HG03460 (cell line): ENCODE results near the gene OAF.
"Not testable (repeated sequence)": the region's sequence is repeated elsewhere in the genome, so short reads cannot be mapped to it uniquely, and the experiment has no call there.

Source experiments
- ATAC-seq: cut with Tn5 transposase; IDR thresholded peaks from one replicate; pipeline ENCODE4 v1.9.1; 2021; ENCODE audit not compliant: unreplicated experiment

The OAF gene

DNA sequence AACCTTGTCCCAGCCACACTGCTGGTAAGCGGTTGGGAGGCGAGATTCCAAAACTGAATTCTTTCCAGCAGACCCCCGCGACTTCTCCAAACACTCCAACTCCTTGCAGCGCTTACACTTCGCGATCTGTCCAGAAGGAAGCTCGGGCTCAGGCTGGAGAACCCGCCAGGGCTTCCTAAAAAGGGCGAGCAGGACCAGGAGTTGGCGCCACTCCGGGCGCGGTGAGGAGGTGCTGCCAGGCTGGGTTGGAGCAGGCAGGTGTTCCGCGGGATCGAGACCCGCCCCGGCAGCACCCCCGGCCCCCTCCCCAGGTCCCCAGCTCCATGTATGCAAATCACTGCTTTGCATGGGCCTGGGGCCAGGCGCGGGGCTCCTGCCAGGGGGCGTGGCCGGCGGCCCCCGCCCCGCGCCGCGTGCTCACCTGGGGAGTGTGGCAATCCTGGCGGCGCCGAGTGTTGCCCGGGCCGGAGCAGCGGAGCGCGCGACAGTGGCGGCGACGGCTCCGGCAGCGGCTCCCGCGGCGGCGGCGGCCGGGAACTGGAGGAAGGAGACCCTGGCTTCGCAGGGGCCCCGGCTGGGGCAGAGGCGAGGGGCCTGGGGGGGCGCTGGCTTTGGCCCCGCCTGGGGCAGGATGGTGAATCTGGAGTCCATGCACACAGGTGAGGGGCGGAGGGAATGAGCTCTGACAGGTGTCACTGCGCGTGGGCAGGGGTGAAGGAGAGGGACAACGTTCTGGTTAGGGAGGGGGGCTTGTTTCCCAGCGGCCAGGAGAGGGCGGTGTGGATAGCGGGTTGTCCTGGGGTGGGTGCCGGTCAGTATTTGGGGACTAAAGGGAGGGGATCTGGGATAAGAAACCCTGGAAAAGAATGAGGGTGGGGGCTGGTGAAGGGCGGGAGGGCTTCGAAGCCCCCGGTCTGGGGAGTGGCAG is 29.1 kb downstream of the OAF start, which contains the start of gene POU2F3:
TSS of gene POU2F3 (plus strand) at position 428 of the 928 bp plus-strand sequence. CDS start at position 632, 204 bp downstream.
- no peak for ATAC-seq

DNA sequence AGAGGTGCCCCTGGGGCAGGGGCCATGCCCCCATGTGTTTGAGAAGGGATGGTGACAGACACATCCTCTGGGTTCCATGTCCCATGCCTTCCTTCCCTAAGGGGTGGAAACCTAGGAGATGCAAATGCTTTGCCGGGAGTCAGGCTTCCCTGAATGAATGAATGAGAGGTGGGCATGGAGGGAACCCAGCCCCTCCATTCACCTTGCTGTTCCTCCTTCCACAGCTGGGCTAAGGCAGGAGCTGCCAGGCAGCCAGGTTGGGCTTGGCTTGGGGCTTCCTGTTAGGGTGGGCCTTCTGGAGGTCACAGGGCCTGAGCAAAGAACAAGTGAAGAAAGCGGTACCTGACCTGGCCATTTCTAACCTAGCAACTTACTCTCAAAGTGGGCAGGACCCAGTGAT is 30.0 kb downstream of the OAF start:
- no peak for ATAC-seq

DNA sequence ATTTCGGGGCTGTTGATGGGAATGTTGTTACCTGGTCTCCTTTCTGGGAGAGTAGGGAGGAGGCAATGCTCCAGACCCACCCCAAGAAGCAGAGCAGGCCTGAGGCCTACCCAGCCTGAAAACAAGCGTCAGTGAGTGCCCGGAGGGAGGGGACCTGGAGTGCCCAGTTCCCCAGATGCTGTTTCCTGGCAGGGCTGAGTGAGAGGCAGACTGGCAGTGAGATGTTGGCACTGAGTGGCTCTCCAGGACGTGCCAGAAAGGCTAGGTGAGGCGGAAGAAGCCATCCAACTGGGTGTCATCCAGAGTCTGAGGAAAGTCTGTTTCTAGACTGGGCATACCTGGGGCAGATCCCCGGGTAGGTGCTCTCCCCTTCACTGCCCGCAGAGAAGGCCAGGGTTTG is 30.4 kb downstream of the OAF start:
- ATAC-seq: no peak

- ATAC-seq: no peak
These were observed 32.4 kb downstream of the OAF start for GRCh38 chr11:120243221-120243620.

- ATAC-seq: no peak
These were observed 33.9 kb downstream of the OAF start for GRCh38 chr11:120244476-120245365.

- no peak for ATAC-seq
These were observed 34.6 kb downstream of the OAF start for GRCh38 chr11:120245434-120245833.

DNA sequence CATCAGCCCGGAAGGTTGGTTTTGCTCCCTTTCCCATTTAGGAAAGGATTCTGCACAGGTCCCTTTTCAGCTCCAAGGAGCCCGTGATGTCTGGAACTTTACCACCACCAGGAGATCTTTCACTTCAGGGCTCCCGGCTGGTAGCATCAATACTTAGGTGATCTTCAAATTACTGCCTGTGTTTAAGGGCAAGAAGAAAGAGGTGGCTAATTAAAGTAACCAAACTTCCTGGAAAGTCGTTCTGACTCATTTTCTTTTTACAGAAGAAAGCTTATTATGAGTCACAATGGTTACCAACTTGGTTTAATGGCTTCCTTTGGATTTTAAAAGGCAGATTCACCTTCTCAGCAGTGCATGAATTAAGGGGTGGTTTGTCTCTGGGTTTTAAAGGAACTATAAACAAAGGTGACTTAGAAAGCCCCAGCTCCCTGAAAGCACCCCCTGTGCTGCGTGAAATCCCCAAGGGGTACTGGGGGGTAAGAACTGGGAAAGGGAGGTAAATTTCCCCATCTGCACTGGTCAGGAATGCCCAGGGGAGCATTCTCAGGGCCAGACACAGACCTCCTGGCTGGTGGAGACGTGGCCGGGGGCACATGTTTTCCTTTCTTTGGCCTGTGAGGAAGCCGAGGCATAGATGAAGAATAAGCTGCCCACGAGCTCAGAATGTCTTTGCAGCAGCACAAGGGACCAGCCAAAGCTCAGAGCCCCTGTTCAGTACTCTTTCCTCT is 37.9 kb downstream of the OAF start:
- ATAC-seq: peak; percentile 76

GRCh38 chr11:120249279-120250262 is 38.7 kb downstream of the OAF start:
- ATAC-seq: no peak

DNA sequence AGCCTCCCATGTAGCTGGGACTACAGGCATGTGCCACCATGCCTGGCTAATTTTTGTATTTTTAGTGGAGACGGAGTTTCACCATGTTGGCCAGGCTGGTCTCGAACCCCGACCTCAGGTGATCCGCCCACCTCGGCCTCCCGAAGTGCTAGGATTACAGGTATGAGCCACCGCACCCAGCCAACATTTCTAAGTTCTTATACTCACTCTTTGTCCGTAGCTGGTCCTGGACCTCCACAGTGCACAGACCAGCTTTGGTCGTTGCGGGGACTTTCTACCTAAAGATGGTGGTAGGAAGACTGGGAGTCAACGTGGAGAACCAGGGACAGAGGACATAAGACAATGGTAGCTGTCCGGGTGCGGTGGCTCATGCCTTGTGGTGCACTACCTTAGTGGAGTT is 42.5 kb downstream of the OAF start:
- ATAC-seq: not testable (repeated sequence)

- ATAC-seq: no peak
These were observed 44.1 kb downstream of the OAF start for GRCh38 chr11:120254788-120255518.

DNA sequence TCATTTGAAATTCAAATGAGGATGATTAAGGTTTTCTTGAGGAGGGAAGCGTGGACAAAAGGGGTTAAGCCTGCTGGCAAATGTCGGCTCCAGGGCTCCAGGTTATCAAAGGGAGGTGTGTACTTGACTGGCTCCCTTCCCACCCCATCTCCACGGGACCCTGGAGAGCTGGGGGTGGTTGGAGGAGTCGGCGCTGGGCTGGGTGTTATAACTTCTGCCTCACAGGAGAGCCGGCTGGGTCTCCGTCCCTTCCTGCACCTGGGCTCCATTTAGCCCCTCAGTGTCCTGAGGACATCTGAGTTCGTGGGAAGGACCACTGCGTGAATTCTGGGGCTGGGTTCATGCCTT is 44.7 kb downstream of the OAF start:
- no peak for ATAC-seq

GRCh38 chr11:120256178-120256577 is 45.3 kb downstream of the OAF start:
- no peak for ATAC-seq

- no peak for ATAC-seq
These were observed 45.9 kb downstream of the OAF start for GRCh38 chr11:120256779-120257178.

- ATAC-seq: no peak
These were observed 46.5 kb downstream of the OAF start for GRCh38 chr11:120257346-120257745.

- ATAC-seq: no peak
These were observed 47.8 kb downstream of the OAF start for GRCh38 chr11:120258661-120259060.

DNA sequence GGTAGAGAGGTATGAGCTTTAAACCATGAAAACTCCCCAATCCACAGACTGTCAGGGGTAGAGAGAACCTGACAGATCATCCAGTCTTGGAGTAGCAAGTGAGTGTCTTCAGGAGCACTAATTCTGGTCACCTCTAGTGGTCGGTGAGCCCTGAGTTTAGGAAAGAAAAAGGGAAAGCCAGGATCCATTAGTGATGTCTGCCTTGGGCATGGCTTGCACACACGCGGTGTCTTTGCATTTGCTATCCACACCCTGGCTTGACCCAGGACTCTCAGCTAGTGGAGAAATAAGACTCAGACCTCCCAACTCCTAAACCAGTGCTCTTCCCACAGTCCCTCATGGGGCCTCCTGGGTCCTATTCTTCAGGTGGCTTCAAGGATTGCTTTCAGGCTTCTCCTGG is 48.4 kb downstream of the OAF start:
- no peak for ATAC-seq

DNA sequence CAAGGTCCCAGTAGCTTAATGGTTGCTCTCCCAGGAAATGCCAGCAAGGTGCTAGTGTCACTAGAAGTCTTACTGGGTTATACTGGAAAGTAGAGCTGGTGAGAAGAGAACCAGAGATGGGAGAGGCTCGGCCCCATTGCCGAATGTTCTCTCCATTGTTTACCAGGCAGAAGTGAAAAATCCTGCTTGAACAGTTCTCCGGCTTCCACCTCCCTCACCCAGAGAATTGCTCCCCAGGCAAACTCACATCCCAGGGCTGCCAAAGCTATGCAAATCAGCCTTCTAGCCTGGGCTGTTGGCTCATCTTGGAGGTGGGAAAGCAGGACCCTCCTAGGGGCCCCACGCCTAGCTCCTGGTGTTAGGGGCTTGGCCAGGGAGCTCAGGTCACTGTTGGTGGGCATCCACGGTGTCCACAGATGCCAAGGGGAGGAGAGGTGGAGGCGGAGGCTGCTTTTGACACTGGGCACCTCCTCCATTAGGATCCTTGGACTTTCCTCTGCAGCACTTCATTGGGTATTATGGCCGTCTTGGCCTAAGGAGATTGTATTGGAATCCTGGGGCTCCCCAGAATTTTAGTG is 49.2 kb downstream of the OAF start:
- no peak for ATAC-seq

DNA sequence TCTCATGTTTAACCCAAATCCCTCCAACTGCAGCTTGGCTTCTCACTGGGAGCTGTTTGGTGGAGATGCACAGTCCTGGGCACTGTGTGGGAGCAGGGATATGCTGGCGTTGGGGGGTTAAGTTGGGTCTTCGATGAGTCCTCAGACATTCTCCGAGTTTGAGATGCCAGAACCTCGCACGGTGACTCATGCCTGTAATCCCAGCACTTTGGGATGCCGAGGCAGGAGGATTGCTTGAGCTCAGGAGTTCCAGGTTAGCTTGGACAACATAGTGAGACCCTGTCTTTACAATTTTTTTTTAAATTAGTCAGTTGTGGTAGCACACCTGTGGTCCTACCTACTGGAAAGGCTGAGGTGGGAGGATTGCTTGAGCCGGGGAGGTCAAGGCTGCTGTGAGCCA is 49.8 kb downstream of the OAF start:
- ATAC-seq: no peak

DNA sequence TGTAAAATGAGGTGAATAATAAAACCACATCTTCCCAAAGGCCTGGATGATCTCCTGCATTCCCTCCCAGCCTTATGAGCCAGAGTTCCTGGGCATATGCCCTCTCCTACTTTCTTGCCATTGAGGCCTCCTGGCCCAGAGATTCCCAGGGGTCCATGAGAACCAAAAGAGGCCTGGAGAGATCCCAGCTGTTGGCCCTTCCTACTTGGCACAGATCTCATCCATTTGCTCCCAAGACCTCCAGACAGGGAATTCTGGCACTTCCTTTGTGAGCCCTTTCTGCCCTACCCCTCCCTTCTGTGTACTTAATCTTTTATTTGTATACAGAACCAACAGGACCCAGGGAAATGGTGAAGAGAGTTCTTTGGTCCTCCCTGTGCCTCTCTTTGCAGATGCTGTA is 50.5 kb downstream of the OAF start:
- ATAC-seq: no peak
